Activated T-helper 2 cell treated with anti-CD3 and anti-CD28 coated beads, Interferon-gamma antibody, Interleukin-2, Interleukin-4, amounts not matched to agents 10 μg/mL and 5 μg/mL and 100 μg/mL, durations not matched to agents 14 hours and 24 hours and 36 hours (primary cell): ENCODE results near the gene HVCN1. TPM values are rescaled to one million over a fixed set of nuclear protein-coding genes. Genes with fewer than 3 reads are reported as not detected.

Experiments used
- DNase-seq: peaks from one replicate; pipeline ENCODE4 v3.0.0; 2021; ENCODE audit warnings: low spot score
- H3K27ac Mint-ChIP-seq: one replicate; pipeline ENCODE4 v1.8.0; 2021; ENCODE audit warnings: mixed read lengths
- H3K27me3 Mint-ChIP-seq: one replicate; pipeline ENCODE4 v1.8.0; 2021; ENCODE audit warnings: low read depth, mixed read lengths
- H3K36me3 Mint-ChIP-seq: one replicate; pipeline ENCODE4 v1.8.0; 2021; ENCODE audit warnings: low read depth, mixed read lengths
- H3K4me1 Mint-ChIP-seq: one replicate; pipeline ENCODE4 v1.8.0; 2021; ENCODE audit warnings: low read depth, mixed read lengths
- H3K4me3 Mint-ChIP-seq: one replicate; pipeline ENCODE4 v1.8.0; 2021; ENCODE audit warnings: low read depth, mild to moderate bottlenecking, moderate library complexity, mixed read lengths
- H3K9me3 Mint-ChIP-seq: one replicate; pipeline ENCODE4 v1.8.0; 2021; ENCODE audit warnings: mixed read lengths
- intact Hi-C: fragments of 100-400 bp; cut with micrococcal nuclease; formaldehyde crosslinking; loops from one replicate; pipeline ENCODE4 v1.15.1; 2023
- total RNA-seq: library from RNA; stranded (reverse); gene quantifications from 2 replicates; pipeline ENCODE4 v1.2.3, GENCODE V29; 2022

Gene HVCN1
- total RNA-seq, 1 donor from 2014 or later, result 9.7 TPM

DNA sequence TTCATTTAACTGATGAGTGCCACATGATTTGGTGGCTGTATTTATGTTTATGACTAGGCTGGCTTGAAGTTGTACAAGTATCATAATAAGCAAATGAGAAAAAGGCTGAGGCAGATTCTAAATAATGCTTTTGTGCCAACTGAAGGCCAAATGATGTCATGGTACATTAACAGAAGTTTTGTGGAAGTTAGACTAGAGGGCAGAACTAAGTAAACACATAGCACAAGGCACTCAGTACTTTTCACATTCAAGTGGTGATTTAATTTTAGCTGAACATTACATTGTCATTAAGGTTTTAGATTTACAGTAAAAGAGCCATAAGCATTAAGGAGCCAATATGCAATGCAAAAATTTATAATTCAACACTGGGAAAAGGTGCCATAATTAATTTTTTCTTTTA lies 32.7 kb upstream of the HVCN1 start:
- Mint-ChIP-seq H3K36me3 (peaks cover 93% of the 10 kb centered on the region), H3K27me3 (no peaks in the 10 kb centered on the region), H3K27ac (no peak overlapping the region), H3K4me3 (no peak overlapping the region), H3K9me3 (no peaks in the 10 kb centered on the region), H3K4me1 (peaks cover 22% of the 10 kb centered on the region)
- DNase-seq, result no peak
- intact Hi-C loops, result no loop called here

DNA sequence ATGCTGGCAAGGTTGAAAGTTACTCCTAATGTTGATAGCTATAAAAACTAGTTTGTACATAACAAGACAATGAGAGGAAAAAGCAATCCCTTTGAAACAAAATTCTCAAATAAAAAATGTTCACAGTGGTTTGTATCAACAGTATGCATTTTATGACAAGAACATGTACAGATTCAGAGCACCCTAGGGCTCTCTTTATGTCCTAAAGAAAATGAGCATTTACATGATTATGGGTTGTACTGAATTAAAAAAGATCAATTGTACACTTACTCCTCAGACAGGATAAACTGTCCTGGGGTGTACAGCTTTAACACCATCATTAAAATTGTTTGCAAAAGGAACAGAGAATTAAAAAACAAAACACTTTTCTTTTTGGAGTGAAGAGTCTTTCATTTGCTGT lies 31.6 kb upstream of the HVCN1 start:
- H3K27me3 Mint-ChIP-seq, result no peaks in the 10 kb centered on the region
- H3K9me3 Mint-ChIP-seq, result no peaks in the 10 kb centered on the region
- no peak overlapping the region for H3K4me3 Mint-ChIP-seq
- H3K36me3 Mint-ChIP-seq, result peaks cover 85% of the 10 kb centered on the region
- peaks cover 19% of the 10 kb centered on the region for H3K4me1 Mint-ChIP-seq
- H3K27ac Mint-ChIP-seq, result no peak overlapping the region
- no peak for DNase-seq
- intact Hi-C loops, result no loop called here

DNA sequence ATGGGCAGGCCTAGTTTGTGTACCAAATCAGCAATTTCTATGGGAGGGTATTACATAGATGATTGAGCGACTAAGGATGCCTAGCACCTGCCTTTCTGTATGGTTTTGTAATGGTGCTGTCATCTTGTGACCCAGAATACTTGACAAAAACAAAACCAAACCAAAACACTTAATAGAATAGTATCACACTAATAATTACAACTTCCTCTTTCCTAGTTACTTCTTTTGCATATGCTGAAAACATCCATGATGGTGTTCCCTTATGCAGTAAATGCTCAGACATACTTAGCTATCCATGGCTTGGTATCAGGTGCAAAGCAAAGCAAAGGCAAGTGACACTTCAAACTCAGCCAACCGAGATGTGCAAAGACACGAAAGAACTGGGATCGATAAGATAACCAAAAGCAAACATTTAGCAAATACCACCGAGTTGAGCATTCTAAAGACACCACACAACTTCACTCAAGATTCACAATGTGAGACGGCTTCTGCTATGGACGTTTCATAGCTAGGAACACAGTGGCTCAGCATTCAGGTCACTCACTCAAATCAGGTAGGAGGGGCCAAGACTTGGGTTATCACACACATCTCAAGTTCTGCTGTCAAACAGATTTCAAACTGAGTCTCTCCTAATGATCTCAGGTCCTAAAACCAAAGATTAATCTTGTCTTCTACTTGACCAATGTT lies 29.4 kb upstream of the HVCN1 start:
- intact Hi-C loops, result no loop called here
- Mint-ChIP-seq H3K9me3 (no peaks in the 10 kb centered on the region), H3K36me3 (peaks cover 65% of the 10 kb centered on the region), H3K27me3 (no peaks in the 10 kb centered on the region), H3K4me3 (no peak overlapping the region), H3K27ac (peak overlapping the region; percentile 2), H3K4me1 (peaks cover 14% of the 10 kb centered on the region)
- DNase-seq, result no peak

DNA sequence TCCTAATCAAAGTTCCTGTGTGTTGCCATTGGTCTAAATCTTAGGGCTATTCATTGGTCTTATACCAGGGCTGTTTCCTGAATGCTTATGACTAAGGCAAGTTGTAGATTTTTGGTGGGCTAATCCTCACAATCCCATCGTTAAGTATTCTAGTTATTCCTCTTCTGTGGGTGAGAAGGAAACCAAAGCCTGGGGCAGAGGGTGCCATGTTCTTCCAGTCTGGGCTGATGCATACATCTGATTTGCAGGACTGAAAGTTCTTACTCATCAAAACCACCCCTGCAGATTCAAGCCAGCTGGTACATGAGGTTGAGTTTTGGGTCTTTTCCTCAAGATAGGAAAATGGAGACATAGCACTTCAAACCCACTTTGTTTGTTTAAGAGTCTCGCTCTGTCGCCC lies 28.1 kb upstream of the HVCN1 start:
- no peak for DNase-seq
- Mint-ChIP-seq H3K27ac (no peak overlapping the region), H3K36me3 (peaks cover 55% of the 10 kb centered on the region), H3K4me1 (peaks cover 12% of the 10 kb centered on the region), H3K9me3 (no peaks in the 10 kb centered on the region), H3K4me3 (no peak overlapping the region), H3K27me3 (no peaks in the 10 kb centered on the region)
- intact Hi-C loops, result no loop called here

DNA sequence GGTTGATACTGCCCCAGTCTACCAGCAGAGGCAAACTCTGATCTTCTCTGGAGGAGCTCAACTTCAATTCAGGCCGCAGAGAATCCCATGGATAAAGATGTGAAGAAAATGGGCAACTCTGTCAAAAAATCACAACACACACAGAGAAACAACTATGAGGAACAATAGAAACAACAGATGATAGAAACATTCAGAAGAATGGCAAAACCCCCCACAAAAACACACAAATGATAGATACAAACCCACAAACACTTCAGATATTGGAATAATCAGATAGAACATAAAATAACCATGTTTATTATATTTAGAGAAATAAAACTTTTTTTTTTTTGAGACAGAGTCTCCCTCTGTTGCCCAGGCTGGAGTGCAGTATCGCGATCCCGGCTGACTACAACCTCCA lies 20.0 kb upstream of the HVCN1 start:
- intact Hi-C loops, result no loop called here
- H3K4me1 Mint-ChIP-seq, result peaks cover 4% of the 10 kb centered on the region
- no peaks in the 10 kb centered on the region for H3K36me3 Mint-ChIP-seq
- DNase-seq, result no peak
- no peak overlapping the region for H3K27ac Mint-ChIP-seq
- H3K4me3 Mint-ChIP-seq, result no peak overlapping the region
- H3K27me3 Mint-ChIP-seq, result no peaks in the 10 kb centered on the region
- no peaks in the 10 kb centered on the region for H3K9me3 Mint-ChIP-seq

DNA sequence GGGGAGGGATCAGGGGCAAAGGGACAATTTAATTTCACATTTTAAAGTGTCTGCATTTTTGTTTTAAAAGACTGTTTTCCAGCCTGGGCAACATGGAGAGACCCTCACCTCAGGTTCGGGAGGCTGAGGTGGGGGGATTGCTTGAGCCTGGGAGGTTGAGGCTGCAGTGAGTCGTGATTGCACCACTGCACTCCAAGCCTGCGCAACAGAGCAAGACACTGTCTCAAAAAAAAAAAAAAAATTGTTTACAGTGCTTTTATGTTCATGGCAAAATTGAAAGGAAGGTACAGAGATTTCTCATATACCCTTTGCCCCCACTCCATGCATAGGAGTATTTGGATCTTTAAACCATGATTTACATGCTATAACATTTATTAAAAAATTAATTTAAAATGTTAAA lies 16.4 kb upstream of the HVCN1 start:
- Mint-ChIP-seq H3K27me3 (no peaks in the 10 kb centered on the region), H3K4me1 (peaks cover 4% of the 10 kb centered on the region), H3K27ac (no peak overlapping the region), H3K4me3 (no peak overlapping the region), H3K36me3 (no peaks in the 10 kb centered on the region), H3K9me3 (no peaks in the 10 kb centered on the region)
- no peak for DNase-seq
- intact Hi-C loops, result no loop called here

DNA sequence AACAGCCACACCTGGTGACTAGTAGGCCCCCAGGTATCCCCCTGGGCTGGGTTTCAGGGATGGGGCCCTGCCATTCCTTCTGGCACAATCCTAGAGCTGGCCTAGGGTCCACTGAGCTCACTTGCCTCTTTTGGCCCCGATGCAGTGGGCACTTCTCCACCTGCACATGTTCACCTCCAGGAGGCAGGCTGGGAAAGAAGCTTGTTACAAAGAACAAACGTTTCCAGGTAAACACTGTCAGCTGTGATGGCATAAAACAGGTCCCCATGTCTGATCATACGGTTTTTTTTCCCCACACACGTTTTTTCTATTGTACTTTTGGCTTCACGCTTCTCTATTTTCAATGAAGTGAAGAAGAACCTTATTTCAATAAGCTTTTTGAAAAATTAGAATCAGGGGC lies 15.8 kb upstream of the HVCN1 start:
- H3K4me1 Mint-ChIP-seq, result peaks cover 4% of the 10 kb centered on the region
- no peaks in the 10 kb centered on the region for H3K27me3 Mint-ChIP-seq
- no peak for DNase-seq
- H3K9me3 Mint-ChIP-seq, result no peaks in the 10 kb centered on the region
- H3K36me3 Mint-ChIP-seq, result no peaks in the 10 kb centered on the region
- no peak overlapping the region for H3K4me3 Mint-ChIP-seq
- peak overlapping the region; percentile 3 for H3K27ac Mint-ChIP-seq
- intact Hi-C loops, result no loop called here

DNA sequence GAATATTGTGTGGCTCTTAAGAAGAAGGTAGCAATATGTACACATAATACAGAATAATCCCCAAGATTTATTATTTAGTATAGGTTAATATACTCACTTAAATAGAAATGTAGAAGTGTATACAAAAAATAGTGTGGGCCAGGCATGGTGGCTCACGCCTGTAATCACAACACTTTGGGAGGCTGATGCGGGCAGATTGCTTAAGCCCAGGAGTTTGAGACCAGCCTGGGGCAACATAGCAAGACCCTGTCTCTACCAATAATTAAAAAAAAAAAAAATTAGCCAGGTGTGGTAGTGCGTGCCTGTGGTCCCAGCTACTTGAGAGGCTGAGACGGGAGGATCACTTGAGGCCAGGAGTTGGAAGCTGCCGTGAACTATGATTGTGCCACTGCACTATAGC lies 15.3 kb upstream of the HVCN1 start:
- Mint-ChIP-seq H3K4me3 (no peak overlapping the region), H3K9me3 (no peaks in the 10 kb centered on the region), H3K4me1 (peaks cover 4% of the 10 kb centered on the region), H3K27ac (no peak overlapping the region), H3K36me3 (no peaks in the 10 kb centered on the region), H3K27me3 (no peaks in the 10 kb centered on the region)
- no peak for DNase-seq
- intact Hi-C loops, result no loop called here

DNA sequence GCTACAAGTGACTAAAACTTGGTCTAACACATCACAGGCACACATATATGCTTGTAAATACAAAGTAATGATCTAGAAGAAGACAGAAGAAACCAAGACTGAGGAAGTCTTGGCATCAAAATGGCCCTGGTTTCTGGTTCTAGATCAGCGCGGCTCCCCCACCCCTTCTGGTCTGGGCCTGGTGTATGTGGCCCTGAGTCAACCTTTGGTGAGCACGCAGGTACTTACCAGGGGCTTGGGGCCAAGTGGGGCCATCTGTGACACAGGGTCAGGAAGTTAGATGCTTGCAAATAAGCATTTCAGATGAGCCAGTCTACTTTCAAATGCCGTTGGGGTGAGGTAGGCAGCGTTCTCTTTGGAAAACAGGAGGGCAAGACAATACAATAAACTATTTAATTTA lies 13.2 kb upstream of the HVCN1 start:
- no peaks in the 10 kb centered on the region for H3K27me3 Mint-ChIP-seq
- no peaks in the 10 kb centered on the region for H3K36me3 Mint-ChIP-seq
- H3K4me1 Mint-ChIP-seq, result peaks cover 8% of the 10 kb centered on the region
- no peak overlapping the region for H3K27ac Mint-ChIP-seq
- DNase-seq, result no peak
- no peak overlapping the region for H3K4me3 Mint-ChIP-seq
- no peaks in the 10 kb centered on the region for H3K9me3 Mint-ChIP-seq
- intact Hi-C loops, result no loop called here

DNA sequence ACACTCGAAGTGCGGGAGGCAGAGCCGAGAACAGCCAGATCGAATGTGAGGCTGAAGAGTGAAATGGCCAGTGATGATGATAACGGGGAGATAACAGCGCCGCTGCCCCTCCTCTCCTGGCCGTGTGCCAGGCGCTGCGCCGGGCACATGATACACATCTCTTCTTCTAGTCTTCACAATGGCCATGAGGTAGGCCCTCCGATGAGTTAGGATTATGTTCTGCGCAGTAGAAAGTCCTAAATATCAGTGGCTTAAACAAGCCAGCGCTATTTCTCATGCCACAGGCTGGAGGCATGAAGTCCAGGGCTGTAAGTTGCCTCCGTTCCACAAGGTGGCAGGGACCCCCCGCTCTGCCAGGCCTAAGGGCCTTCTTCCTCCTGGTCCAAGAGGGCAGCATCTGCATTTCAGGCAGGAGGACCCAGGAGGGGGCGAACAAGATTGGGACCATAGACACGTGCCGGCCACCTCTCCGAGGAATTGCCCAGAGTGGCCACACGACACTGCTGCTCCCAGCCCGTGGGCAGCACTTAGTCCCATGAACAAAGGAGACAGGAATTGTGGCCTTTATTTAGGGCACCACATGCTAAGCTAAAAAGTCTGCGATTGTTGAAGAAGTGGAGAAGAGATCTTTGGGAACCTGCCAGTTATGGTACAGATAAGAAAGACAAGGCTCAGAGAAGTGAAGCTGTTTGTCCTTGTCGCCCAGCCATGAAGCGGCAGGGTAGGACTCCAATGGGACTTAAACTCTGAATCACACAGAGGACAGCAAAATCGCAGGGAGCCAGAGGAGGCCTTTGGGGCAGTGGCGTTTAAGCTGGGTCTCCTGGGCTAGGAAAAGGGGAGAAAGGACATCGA lies 10.9 kb upstream of the HVCN1 start:
- Mint-ChIP-seq H3K36me3 (no peaks in the 10 kb centered on the region), H3K9me3 (no peaks in the 10 kb centered on the region), H3K4me3 (no peak overlapping the region), H3K27ac (no peak overlapping the region), H3K4me1 (peaks cover 12% of the 10 kb centered on the region), H3K27me3 (no peaks in the 10 kb centered on the region)
- DNase-seq, result no peak
- intact Hi-C loops, result loop anchor here (2.0 to 5.0 kb wide), 2 partner anchors 127 to 233 kb away; partner anchors contain the start of genes FAM216A and GPN3

DNA sequence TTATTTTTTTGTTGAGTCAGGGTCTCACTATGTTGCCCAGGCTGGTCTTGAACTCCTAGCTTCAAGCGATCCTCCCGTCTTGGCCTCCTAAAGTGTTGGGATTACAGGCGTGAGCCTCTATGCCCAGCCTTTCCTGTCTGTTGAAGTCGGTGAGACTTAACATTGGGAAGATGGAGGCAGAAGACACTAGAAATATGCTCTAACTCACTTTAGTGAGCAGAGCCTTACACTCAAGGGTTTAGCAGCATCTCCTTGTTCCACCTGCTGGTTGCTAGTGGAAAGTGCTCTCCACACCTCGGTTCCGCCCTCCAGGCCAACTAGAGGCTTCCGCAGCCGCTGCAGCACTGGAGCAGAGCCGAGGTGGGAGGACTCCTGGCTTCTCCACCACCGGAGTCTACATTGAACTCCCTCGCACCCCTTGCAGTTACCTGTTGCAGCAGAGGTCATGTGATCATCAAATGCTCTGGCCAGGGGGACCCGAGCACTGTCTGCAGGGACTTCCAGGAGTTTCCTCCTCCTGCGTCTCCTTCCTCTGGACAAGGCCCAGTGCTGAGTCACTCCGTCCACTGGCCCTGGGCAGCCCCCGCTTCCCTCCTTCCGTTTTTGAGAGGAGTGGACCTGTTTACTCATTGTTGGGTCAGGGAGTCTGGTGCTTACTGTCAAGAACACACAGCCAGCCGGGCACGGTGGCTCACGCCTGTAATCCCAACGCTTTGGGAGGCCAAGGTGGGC lies 9.4 kb upstream of the HVCN1 start:
- peak; percentile 77 for DNase-seq
- peak overlapping the region; percentile 72 for H3K27ac Mint-ChIP-seq
- H3K9me3 Mint-ChIP-seq, result no peaks in the 10 kb centered on the region
- no peaks in the 10 kb centered on the region for H3K36me3 Mint-ChIP-seq
- no peaks in the 10 kb centered on the region for H3K27me3 Mint-ChIP-seq
- peaks cover 15% of the 10 kb centered on the region for H3K4me1 Mint-ChIP-seq
- intact Hi-C loops, result loop anchor here (1.0 to 5.0 kb wide), 4 partner anchors 79 to 231 kb away; partner anchors contain the start of genes FAM216A and GPN3
- H3K4me3 Mint-ChIP-seq, result no peak overlapping the region

DNA sequence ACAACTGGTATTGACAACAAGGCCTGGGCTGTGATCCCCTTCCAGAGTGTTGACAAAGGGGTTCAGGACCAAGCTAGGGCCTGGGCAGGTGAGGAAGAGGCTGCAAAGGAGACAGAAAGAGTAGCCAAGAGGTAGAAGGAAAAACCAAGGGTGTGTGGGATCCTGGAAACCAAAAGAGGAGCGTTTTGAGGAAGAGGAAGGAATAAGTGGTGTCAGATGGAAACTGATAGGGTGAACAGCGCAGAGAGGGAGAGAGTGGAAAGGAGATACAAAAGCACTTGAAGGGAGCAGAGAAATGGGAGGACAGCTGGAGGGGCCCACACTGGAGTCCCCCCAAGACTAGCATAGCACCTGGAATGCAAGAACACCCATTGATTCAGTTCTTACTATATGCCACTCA lies 8.3 kb upstream of the HVCN1 start:
- intact Hi-C loops, result loop anchor here (5.0 kb wide), 1 partner anchor 230 kb away; the partner anchor contains the start of genes FAM216A and GPN3
- no peak overlapping the region for H3K4me3 Mint-ChIP-seq
- H3K9me3 Mint-ChIP-seq, result no peaks in the 10 kb centered on the region
- H3K27me3 Mint-ChIP-seq, result no peaks in the 10 kb centered on the region
- H3K27ac Mint-ChIP-seq, result peak overlapping the region; percentile 40
- DNase-seq, result no peak
- H3K4me1 Mint-ChIP-seq, result peaks cover 15% of the 10 kb centered on the region
- no peaks in the 10 kb centered on the region for H3K36me3 Mint-ChIP-seq
